Thoracic aorta (tissue), 2 donors: Measurements from ENCODE around the gene SUPT4H1. TPM values are rescaled to one million over a fixed set of nuclear protein-coding genes. Genes with fewer than 3 reads are reported as not detected.

Experiments used
- ATAC-seq: fragments of 150-250 bp; one replicate; pipeline ENCODE4 v1.8.0; 2017; ENCODE audit warnings: low read depth; ENCODE audit not compliant: insufficient number of reproducible peaks, low FRiP score
- DNase-seq: peaks from one replicate; pipeline ENCODE4 v3.0.0-alpha.2; 2020; ENCODE audit warnings: low spot score
- H3K27ac ChIP-seq, 2 donors: fragments of 200-600 bp; sonication (generic); 1 replicate in 1 of 2; 2 replicates in 1 of 2; pipeline ENCODE4 v1.5.1; 2016; ENCODE audit warnings: mild to moderate bottlenecking in 2 of 2, moderate library complexity in 2 of 2
- H3K27me3 ChIP-seq: fragments of 200-600 bp; sonication (generic); replicated peaks from 2 replicates; pipeline ENCODE4 v1.6.0; 2016; ENCODE audit warnings: mild to moderate bottlenecking; ENCODE audit not compliant: insufficient read depth
- H3K36me3 ChIP-seq: fragments of 200-600 bp; sonication (generic); one replicate; pipeline ENCODE4 v1.5.1; 2016
- H3K4me1 ChIP-seq, 2 donors: fragments of 200-600 bp; sonication (generic); 1 replicate in 1 of 2; 2 replicates in 1 of 2; pipeline versions ENCODE4 v1.5.1 to v1.6.0; 2016; ENCODE audit warnings: low read depth in 2 of 2, mild to moderate bottlenecking in 1 of 2; ENCODE audit not compliant: control insufficient read depth in 1 of 2
- H3K4me3 ChIP-seq: fragments of 200-600 bp; sonication (generic); 2 replicates; pipeline ENCODE4 v1.5.1; 2016; ENCODE audit warnings: mild to moderate bottlenecking
- H3K9me3 ChIP-seq: fragments of 200-600 bp; sonication (generic); 2 replicates; pipeline ENCODE4 v1.5.1; 2016
- CTCF ChIP-seq: fragments of 200-600 bp; sonication (generic); IDR thresholded peaks from one replicate; pipeline ENCODE4 v1.5.1; 2019; ENCODE audit warnings: antibody characterized with exemption
- total RNA-seq, 2 donors: library from RNA; depleted of rRNA; stranded (reverse); fragments of >200 nt; gene quantifications; one replicate each; pipeline versions ENCODE4 v1.1.0 to v1.2.3, GENCODE V29; 2016

SUPT4H1 gene
- total RNA-seq, 2 donors from 2014 or later, result 30.6 to 37.3 TPM

- Histone ChIP-seq H3K4me3 (no peak overlapping the region), H3K4me1 (no peaks in the 10 kb centered on the region), H3K36me3 (no peaks in the 10 kb centered on the region), H3K27me3 (peaks cover 5% of the 10 kb centered on the region), H3K9me3 (no peaks in the 10 kb centered on the region), H3K27ac (no peak overlapping the region)
- ATAC-seq (no peak), DNase-seq (no peak)
- no peak for TF ChIP-seq CTCF
Observed at GRCh38 chr17:58390884-58391283, 38.9 kb upstream of the SUPT4H1 start.

- DNase-seq (no peak), ATAC-seq (no peak)
- no peak for TF ChIP-seq CTCF
- no peaks in the 10 kb centered on the region for H3K36me3 ChIP-seq
- H3K9me3 ChIP-seq, result no peaks in the 10 kb centered on the region
- H3K4me3 ChIP-seq, result no peak overlapping the region
- no peaks in the 10 kb centered on the region for H3K27me3 ChIP-seq
- no peaks in the 10 kb centered on the region for H3K4me1 ChIP-seq
- H3K27ac ChIP-seq, result no peak overlapping the region
Observed at GRCh38 chr17:58388302-58389190, 36.5 kb upstream of the SUPT4H1 start.

GRCh38 chr17:58387834-58388233, 35.8 kb upstream of the SUPT4H1 start:
- H3K27me3 ChIP-seq, result no peaks in the 10 kb centered on the region
- H3K36me3 ChIP-seq, result no peaks in the 10 kb centered on the region
- no peak for ATAC-seq
- no peaks in the 10 kb centered on the region for H3K9me3 ChIP-seq
- no peak overlapping the region for H3K27ac ChIP-seq
- TF ChIP-seq CTCF, result no peak
- H3K4me3 ChIP-seq, result no peak overlapping the region
- no peak for DNase-seq
- H3K4me1 ChIP-seq, result no peaks in the 10 kb centered on the region

GRCh38 chr17:58386708-58387107, 34.7 kb upstream of the SUPT4H1 start:
- H3K9me3 ChIP-seq, result no peaks in the 10 kb centered on the region
- DNase-seq (no peak), ATAC-seq (no peak)

More at GRCh38 chr17:58386708-58387107, 34.7 kb upstream of the SUPT4H1 start:
- Histone ChIP-seq H3K4me1 (no peaks in the 10 kb centered on the region), H3K27ac (no peak overlapping the region), H3K4me3 (no peak overlapping the region), H3K36me3 (no peaks in the 10 kb centered on the region), H3K27me3 (no peaks in the 10 kb centered on the region)
- TF ChIP-seq CTCF, result no peak
